A673 (cell line): ENCODE results near the gene INSYN1. TPM values are rescaled to one million over a fixed set of nuclear protein-coding genes. Genes with fewer than 3 reads are reported as not detected.
"Not testable (repeated sequence)": the region's sequence is repeated elsewhere in the genome, so short reads cannot be mapped to it uniquely, and the experiment has no call there.

ENCODE experiments used
- BruUV-seq: library from RNA; stranded (reverse); fragments of 400-500 nt; replicated peaks from 2 replicates; lab custom pipeline; 2021; lab: Mats Ljungman, UMichigan
- CTCF ChIA-PET: fragments of 300-600 bp; sonication (Branson Sonifier 250); formaldehyde crosslinking; loops from one replicate; lab custom pipeline; 2022; ENCODE audit warnings: antibody characterized with exemption; lab: Charles Lee
- POLR2A ChIA-PET: fragments of 300-600 bp; sonication (Branson Sonifier 250); formaldehyde crosslinking; loops from one replicate; lab custom pipeline; 2022; ENCODE audit warnings: antibody characterized with exemption; ENCODE audit not compliant: low non-redundant PET; lab: Charles Lee
- DNase-seq: peaks from one replicate; pipeline ENCODE4 v3.0.0-alpha.2; 2015; ENCODE audit warnings: low spot score
- H3K27ac ChIP-seq: fragments of 200-600 bp; sonication (generic); 2 replicates; pipeline ENCODE4 v1.5.1; 2016; ENCODE audit warnings: mixed run types, low read depth, mild to moderate bottlenecking, mixed read lengths, antibody characterized with exemption, low read length; ENCODE audit not compliant: poor library complexity, severe bottlenecking
- H3K27me3 ChIP-seq: fragments of 200-600 bp; sonication (generic); replicated peaks from 2 replicates; pipeline ENCODE4 v1.6.1; 2017; ENCODE audit warnings: mixed run types, low read depth, mild to moderate bottlenecking, mixed read lengths, antibody characterized with exemption, low read length; ENCODE audit not compliant: insufficient read depth, poor library complexity
- H3K36me3 ChIP-seq: fragments of 200-600 bp; sonication (generic); 2 replicates; pipeline ENCODE4 v1.6.1; 2016; ENCODE audit warnings: mixed run types, mild to moderate bottlenecking, mixed read lengths, antibody characterized with exemption, low read length; ENCODE audit not compliant: insufficient read depth, poor library complexity, severe bottlenecking
- H3K4me1 ChIP-seq: fragments of 200-600 bp; sonication (generic); 2 replicates; pipeline ENCODE4 v1.6.1; 2017; ENCODE audit warnings: mixed run types, mild to moderate bottlenecking, mixed read lengths, antibody characterized with exemption, low read length; ENCODE audit not compliant: insufficient read depth, poor library complexity, severe bottlenecking
- H3K4me3 ChIP-seq: fragments of 200-600 bp; sonication (generic); 2 replicates; pipeline ENCODE4 v1.5.1; 2016; ENCODE audit warnings: low read depth, mixed run types, mild to moderate bottlenecking, mixed read lengths, low read length; ENCODE audit not compliant: poor library complexity, severe bottlenecking
- H3K9me3 ChIP-seq: fragments of 200-600 bp; sonication (generic); 2 replicates; pipeline ENCODE4 v1.6.1; 2016; ENCODE audit warnings: mixed run types, low read depth, mild to moderate bottlenecking, mixed read lengths, antibody characterized with exemption, low read length; ENCODE audit not compliant: poor library complexity, severe bottlenecking
- CTCF ChIP-seq: fragments of 300-800, 200-600 bp; sonication (generic); conservative IDR thresholded peaks from 2 replicates; pipeline ENCODE4 v1.5.1; 2017; ENCODE audit warnings: low read depth, mild to moderate bottlenecking, antibody characterized with exemption, low read length, moderate library complexity, mixed read lengths
- EZH2 ChIP-seq: fragments of 200-600 bp; sonication (generic); IDR thresholded peaks from 2 replicates; pipeline ENCODE4 v1.6.1; 2017; ENCODE audit warnings: borderline replicate concordance, low read depth, mild to moderate bottlenecking, mixed read lengths, antibody characterized with exemption, low read length; ENCODE audit not compliant: poor library complexity, severe bottlenecking
- intact Hi-C: fragments of 100-400 bp; cut with micrococcal nuclease; formaldehyde crosslinking; loops from one replicate; pipeline ENCODE4 v1.10.0; 2022; ENCODE audit not compliant: unreplicated experiment
- total RNA-seq: library from RNA; stranded (reverse); gene quantifications from 2 replicates; pipeline ENCODE4 v1.2.3, GENCODE V29; 2021

The INSYN1 gene
- total RNA-seq, 1 experiment from 2014 or later, result 0.54 TPM

- TF ChIP-seq EZH2 (no peak), CTCF (no peak)
- CTCF ChIA-PET, result no interaction called here
- Histone ChIP-seq H3K36me3 (no peaks in the 10 kb centered on the region), H3K4me1 (peaks cover 8% of the 10 kb centered on the region), H3K9me3 (no peaks in the 10 kb centered on the region), H3K27me3 (no peaks in the 10 kb centered on the region), H3K4me3 (no peak overlapping the region), H3K27ac (no peak overlapping the region)
- POLR2A ChIA-PET, result no interaction called here
- DNase-seq, result no peak
- no TSS peak for BruUV-seq
- intact Hi-C loops, result no loop called here
These were observed 33.4 kb upstream of the INSYN1 start for GRCh38 chr15:73786538-73786937.

GRCh38 chr15:73785256-73786014 lies 32.3 kb upstream of the INSYN1 start:
- H3K4me3 ChIP-seq, H3K27ac ChIP-seq, CTCF ChIA-PET, H3K4me1 ChIP-seq, BruUV-seq, H3K36me3 ChIP-seq, H3K9me3 ChIP-seq, H3K27me3 ChIP-seq, intact Hi-C loops, DNase-seq: not testable (repeated sequence)
- POLR2A ChIA-PET, result interaction anchor here (0.6 kb wide), 1 partner anchor 973 kb away, joined by 4 read pairs; no protein-coding TSS in a partner anchor

- DNase-seq, result no peak
- CTCF ChIA-PET, result no interaction called here
- TF ChIP-seq EZH2 (no peak), CTCF (no peak)
- Histone ChIP-seq H3K27ac (no peak overlapping the region), H3K27me3 (no peaks in the 10 kb centered on the region), H3K4me1 (peaks cover 8% of the 10 kb centered on the region), H3K9me3 (no peaks in the 10 kb centered on the region), H3K36me3 (no peaks in the 10 kb centered on the region), H3K4me3 (no peak overlapping the region)
- intact Hi-C loops, result no loop called here
- BruUV-seq, result no TSS peak
- POLR2A ChIA-PET, result no interaction called here
These were observed 31.1 kb upstream of the INSYN1 start for GRCh38 chr15:73784291-73784690.
